SK-N-MC (cell line): ENCODE results near the gene P2RX3.

ENCODE experiments used
- EZH2 ChIP-seq: fragments of 200-600 bp; sonication (generic); IDR thresholded peaks from one replicate; pipeline ENCODE4 v1.6.1; 2017; ENCODE audit warnings: antibody characterized with exemption
- FOXP2 ChIP-seq: optimal IDR thresholded peaks from 2 replicates; pipeline ENCODE3; 2011; ENCODE audit warnings: mild to moderate bottlenecking, moderate library complexity; ENCODE audit not compliant: insufficient read depth; ENCODE audit errors: extremely low read length, control extremely low read depth
- POLR2AphosphoS5 ChIP-seq: IDR thresholded peaks from 2 replicates; pipeline ENCODE4 v1.6.1; 2012; ENCODE audit warnings: mild to moderate bottlenecking, low read depth, low read length, borderline replicate concordance

DNA sequence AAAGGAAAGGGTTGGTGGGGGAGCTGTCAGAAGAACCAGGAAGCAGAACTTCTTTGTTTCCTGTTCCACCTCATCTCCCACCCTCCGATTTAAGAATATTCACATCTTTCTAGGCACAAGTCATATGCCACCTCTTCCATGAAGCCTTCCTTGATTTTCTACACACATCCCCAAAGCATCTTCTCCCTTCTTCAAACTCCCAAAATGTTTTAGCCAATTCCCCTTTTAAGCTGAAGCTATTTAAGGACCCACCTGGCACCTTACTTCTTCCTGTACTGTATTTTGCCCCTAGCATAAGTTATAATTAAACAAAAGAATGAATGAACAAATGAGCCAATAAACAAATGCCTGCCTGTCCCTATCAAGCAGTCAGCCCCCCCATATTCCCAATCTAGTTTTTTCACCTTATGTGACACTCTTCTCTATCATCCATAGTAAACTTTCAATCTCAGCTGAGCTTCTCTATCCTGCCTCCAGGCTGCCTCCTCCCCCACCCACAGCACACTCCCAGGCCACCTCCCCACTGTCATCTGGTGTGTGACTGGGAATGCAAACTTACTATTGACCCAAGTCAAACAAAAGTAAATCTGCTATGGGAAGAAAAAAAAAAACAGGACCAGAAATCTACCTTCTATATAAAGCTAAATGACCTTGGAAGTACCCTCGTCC lies 17.3 kb upstream of the P2RX3 start:
- TF ChIP-seq POLR2AphosphoS5 (no peak), EZH2 (no peak), FOXP2 (no peak)
